SK-N-SH (cell line): ENCODE measurements around the gene SPTLC1. TPM values are rescaled to one million over a fixed set of nuclear protein-coding genes. Genes with fewer than 3 reads are reported as not detected.

Source experiments
- CTCF ChIA-PET: fragments of 300-600, 350-600 bp; formaldehyde crosslinking; extraction: SDS; loops from one replicate; lab custom pipeline; 2021; lab: Yijun Ruan, JAX
- POLR2A ChIA-PET: fragments of 350-600 bp; sonication (Branson Sonifier 250); formaldehyde crosslinking; extraction: SDS; loops from one replicate; lab custom pipeline; 2020; ENCODE audit warnings: antibody characterized with exemption, inconsistent platforms; lab: Yijun Ruan, JAX
- DNase-seq: peaks from one replicate; pipeline ENCODE4 v3.0.0; 2012
- H2AFZ ChIP-seq: fragments of 200-600 bp; sonication (generic); 2 replicates; pipeline ENCODE4 v1.8.1; 2016; ENCODE audit warnings: antibody characterized with exemption, mild to moderate bottlenecking, low read depth
- H3F3A ChIP-seq: fragments of 200-600 bp; sonication (generic); replicated peaks from 2 replicates; pipeline ENCODE3; 2016; ENCODE audit warnings: antibody characterized with exemption, mild to moderate bottlenecking; ENCODE audit not compliant: insufficient read depth
- H3K27ac ChIP-seq, 2 experiments: fragments of 200-500 bp in 1 of 2; fragments of 200-600 bp in 1 of 2; sonication (Bioruptor generic) in 1 of 2; sonication (generic), shearing (Covaris generic) in 1 of 2; 2 replicates each; pipeline versions ENCODE4 v1.5.1 to v1.6.1; 2014 to 2016; ENCODE audit warnings: low read depth in 2 of 2, inconsistent platforms in 1 of 2, low read length in 1 of 2, mild to moderate bottlenecking in 1 of 2, mixed read lengths in 1 of 2
- H3K27me3 ChIP-seq: fragments of 200-600 bp; sonication (generic), shearing (Covaris generic); 2 replicates; pipeline ENCODE4 v1.6.1; 2016; ENCODE audit warnings: mixed run types; ENCODE audit not compliant: insufficient read depth
- H3K36me3 ChIP-seq, 2 experiments: fragments of 200-500 bp in 1 of 2; fragments of 200-600 bp in 1 of 2; sonication (Bioruptor generic) in 1 of 2; sonication (generic) in 1 of 2; replicated peaks in 1 of 2; 2 replicates each; pipeline versions ENCODE3 to v1.5.1; 2014 to 2016; ENCODE audit warnings: low read length in 1 of 2, mild to moderate bottlenecking in 1 of 2; ENCODE audit not compliant: insufficient read depth in 2 of 2, control insufficient read depth in 1 of 2
- H3K4me1 ChIP-seq, 2 experiments: fragments of 200-500 bp in 1 of 2; fragments of 200-600 bp in 1 of 2; sonication (Bioruptor generic) in 1 of 2; sonication (generic), shearing (Covaris generic) in 1 of 2; 2 replicates each; pipeline versions ENCODE4 v1.5.1 to v1.6.1; 2014 to 2016; ENCODE audit warnings: low read depth in 1 of 2, low read length in 1 of 2, mixed run types in 1 of 2; ENCODE audit not compliant: insufficient read depth in 2 of 2, control insufficient read depth in 1 of 2
- H3K4me2 ChIP-seq: fragments of 200-600 bp; sonication (generic), shearing (Covaris generic); 2 replicates; pipeline ENCODE4 v1.6.1; 2017; ENCODE audit warnings: mixed run types
- H3K4me3 ChIP-seq, 2 experiments: fragments of 200-500 bp in 1 of 2; fragments of 200-600 bp in 1 of 2; sonication (Bioruptor generic) in 1 of 2; sonication (generic), shearing (Covaris generic) in 1 of 2; 2 replicates each; pipeline versions ENCODE4 v1.5.1 to v1.8.1; 2014 to 2016; ENCODE audit warnings: low read depth in 2 of 2, inconsistent platforms in 1 of 2, low read length in 1 of 2, mild to moderate bottlenecking in 1 of 2, mixed read lengths in 1 of 2, moderate library complexity in 1 of 2
- H3K79me2 ChIP-seq: fragments of 200-600 bp; sonication (generic); 2 replicates; pipeline ENCODE4 v1.8.1; 2017; ENCODE audit warnings: mild to moderate bottlenecking; ENCODE audit not compliant: insufficient read depth
- H3K9ac ChIP-seq: fragments of 200-600 bp; sonication (generic); 2 replicates; pipeline ENCODE4 v1.6.1; 2017; ENCODE audit warnings: mixed run types
- H3K9me2 ChIP-seq: fragments of 200-600 bp; sonication (generic); 2 replicates; pipeline ENCODE4 v1.6.1; 2017; ENCODE audit warnings: mixed run types
- H3K9me3 ChIP-seq: fragments of 200-600 bp; sonication (generic); 2 replicates; pipeline ENCODE4 v1.6.1; 2017; ENCODE audit warnings: mixed run types, mild to moderate bottlenecking, moderate library complexity
- H4K20me1 ChIP-seq: fragments of 200-600 bp; sonication (generic); 2 replicates; pipeline ENCODE4 v1.6.1; 2017; ENCODE audit warnings: mild to moderate bottlenecking, mixed run types; ENCODE audit not compliant: insufficient read depth
- GABPA ChIP-seq: IDR thresholded peaks from 2 replicates; pipeline ENCODE4 v1.4.0; 2012; ENCODE audit warnings: low read depth, mild to moderate bottlenecking
- GATA2 ChIP-seq: sonication (generic); formaldehyde crosslinking; IDR thresholded peaks from 2 replicates; pipeline ENCODE4 v1.5.0; 2020; ENCODE audit warnings: mild to moderate bottlenecking, missing genetic modification reagents
- MAX ChIP-seq: IDR thresholded peaks from 2 replicates; pipeline ENCODE4 v1.4.0; 2012; ENCODE audit warnings: low read depth
- NFIC ChIP-seq: IDR thresholded peaks from 2 replicates; pipeline ENCODE4 v1.4.0; 2012; ENCODE audit warnings: borderline replicate concordance
- POLR2AphosphoS5 ChIP-seq: IDR thresholded peaks from 2 replicates; pipeline ENCODE4 v1.6.1; 2012; ENCODE audit warnings: low read depth, low read length
- RCOR1 ChIP-seq: fragments of 150-350 bp; IDR thresholded peaks from 2 replicates; pipeline ENCODE4 v1.6.1; 2017; ENCODE audit warnings: antibody characterized with exemption, low read length
- RFX5 ChIP-seq: IDR thresholded peaks from 2 replicates; pipeline ENCODE4 v1.6.1; 2012; ENCODE audit warnings: mild to moderate bottlenecking, improper control_type of control experiment, low read length
- TAF1 ChIP-seq: IDR thresholded peaks from 2 replicates; pipeline ENCODE4 v1.6.1; 2012; ENCODE audit warnings: low read depth, mild to moderate bottlenecking, low read length, moderate library complexity, borderline replicate concordance
- TCF12 ChIP-seq: IDR thresholded peaks from 2 replicates; pipeline ENCODE4 v1.4.0; 2012
- USF2 ChIP-seq: fragments of 150-350 bp; IDR thresholded peaks from 2 replicates; pipeline ENCODE4 v1.6.1; 2017; ENCODE audit warnings: antibody characterized with exemption, low read length, low read depth, borderline replicate concordance
- ZBTB33 ChIP-seq: IDR thresholded peaks from 2 replicates; pipeline ENCODE4 v1.4.0; 2012; ENCODE audit warnings: low read depth, borderline replicate concordance
- WGBS: methylation state at CpG from one replicate; pipeline ENCODE4 v1.1.6; 2017; ENCODE audit warnings: low lambda C conversion rate; 5-methylcytosine and 5-hydroxymethylcytosine counted together
- polyA plus RNA-seq, 3 experiments: library from polyadenylated mRNA; depleted of rRNA; stranded (reverse); fragments of >200 nt; gene quantifications; 2 replicates each; pipeline ENCODE4 v1.2.3, GENCODE V29; 2012
- TF ChIP-seq, protein P1 (sequence below): fragments of 150-350 bp; IDR thresholded peaks from 2 replicates; pipeline ENCODE4 v1.6.1; 2016; ENCODE audit warnings: mild to moderate bottlenecking, low read depth, low read length

SPTLC1 gene
- polyA plus RNA-seq, 1 of the 3 experiments (the other 2 are of a cell fraction), result 53.9 TPM

DNA sequence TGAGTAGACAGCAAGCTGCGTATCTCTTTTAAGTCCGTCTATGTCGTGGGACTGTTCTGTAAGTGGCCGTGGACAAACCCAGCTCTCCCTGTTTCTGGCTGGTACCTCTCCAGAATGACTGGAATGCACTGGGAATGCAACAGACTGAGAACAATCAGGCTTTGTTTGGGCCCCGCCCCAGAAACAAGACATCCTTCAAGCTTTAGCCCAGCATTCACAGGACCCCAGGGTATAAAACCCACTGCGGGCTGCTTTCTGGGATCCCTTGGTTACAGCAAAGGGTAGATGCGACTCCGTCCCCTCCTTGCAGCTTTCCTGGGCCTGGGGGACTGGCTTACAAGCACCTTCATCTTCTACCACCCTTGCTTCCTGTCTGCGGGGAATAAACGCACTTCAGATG, 45.6 kb upstream of the SPTLC1 start:
- no peak for DNase-seq
- Histone ChIP-seq H3F3A (no peaks in the 10 kb centered on the region), H3K79me2 (no peaks in the 10 kb centered on the region), H3K27me3 (no peaks in the 10 kb centered on the region), H2AFZ (no peak overlapping the region), H3K4me2 (no peak overlapping the region), H3K4me1 (no peaks in the 10 kb centered on the region), H3K9me3 (no peaks in the 10 kb centered on the region), H3K9me2 (no peaks in the 10 kb centered on the region), H4K20me1 (no peaks in the 10 kb centered on the region), H3K36me3 (no peaks in the 10 kb centered on the region), H3K4me3 (no peak overlapping the region), H3K27ac (no peak overlapping the region), H3K9ac (no peak overlapping the region)
- CTCF ChIA-PET, result no interaction called here
- TF ChIP-seq TCF12 (no peak), TAF1 (no peak), GATA2 (CRISPR knock-in tag) (no peak), USF2 (no peak), ZBTB33 (no peak), NFIC (no peak), POLR2AphosphoS5 (no peak)
- TF ChIP-seq, protein P1, sequence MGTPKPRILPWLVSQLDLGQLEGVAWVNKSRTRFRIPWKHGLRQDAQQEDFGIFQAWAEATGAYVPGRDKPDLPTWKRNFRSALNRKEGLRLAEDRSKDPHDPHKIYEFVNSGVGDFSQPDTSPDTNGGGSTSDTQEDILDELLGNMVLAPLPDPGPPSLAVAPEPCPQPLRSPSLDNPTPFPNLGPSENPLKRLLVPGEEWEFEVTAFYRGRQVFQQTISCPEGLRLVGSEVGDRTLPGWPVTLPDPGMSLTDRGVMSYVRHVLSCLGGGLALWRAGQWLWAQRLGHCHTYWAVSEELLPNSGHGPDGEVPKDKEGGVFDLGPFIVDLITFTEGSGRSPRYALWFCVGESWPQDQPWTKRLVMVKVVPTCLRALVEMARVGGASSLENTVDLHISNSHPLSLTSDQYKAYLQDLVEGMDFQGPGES, result no peak
- POLR2A ChIA-PET, result no interaction called here
- 86% methylated on average over 10 of the region's 10 CpGs for WGBS

GRCh38 chr9:92159058-92159457, 43.8 kb upstream of the SPTLC1 start:
- DNase-seq, result no peak
- no peak for TF ChIP-seq RFX5
- TF ChIP-seq RCOR1, result no peak
- TF ChIP-seq GABPA, result no peak
- TF ChIP-seq, protein P1, result no peak
- TF ChIP-seq MAX, result no peak
- no peak for TF ChIP-seq POLR2AphosphoS5
- CTCF ChIA-PET, result interaction anchor here (1.8 kb wide), 1 partner anchor 21 kb away, joined by 4 read pairs; no protein-coding TSS in a partner anchor

More at GRCh38 chr9:92159058-92159457, 43.8 kb upstream of the SPTLC1 start:
- Histone ChIP-seq H3K9me3 (no peaks in the 10 kb centered on the region), H3K9me2 (no peaks in the 10 kb centered on the region), H3K79me2 (no peaks in the 10 kb centered on the region), H3K4me1 (peaks cover 0 to 2% of the 10 kb centered on the region in 2 experiments; a peak in 1 of 4 replicates), H3K27ac (no peak overlapping the region), H4K20me1 (no peaks in the 10 kb centered on the region), H3K4me2 (no peak overlapping the region), H3K4me3 (no peak overlapping the region), H3K9ac (no peak overlapping the region), H2AFZ (no peak overlapping the region), H3K27me3 (no peaks in the 10 kb centered on the region), H3K36me3 (no peaks in the 10 kb centered on the region), H3F3A (no peaks in the 10 kb centered on the region)
- 61% methylated on average over 5 of the region's 5 CpGs for WGBS
- POLR2A ChIA-PET, result no interaction called here
